ENCODE data around the gene MTA2.
"Not testable (repeated sequence)": the region's sequence is repeated elsewhere in the genome, so short reads cannot be mapped to it uniquely, and the experiment has no call there.

Gene MTA2

DNA sequence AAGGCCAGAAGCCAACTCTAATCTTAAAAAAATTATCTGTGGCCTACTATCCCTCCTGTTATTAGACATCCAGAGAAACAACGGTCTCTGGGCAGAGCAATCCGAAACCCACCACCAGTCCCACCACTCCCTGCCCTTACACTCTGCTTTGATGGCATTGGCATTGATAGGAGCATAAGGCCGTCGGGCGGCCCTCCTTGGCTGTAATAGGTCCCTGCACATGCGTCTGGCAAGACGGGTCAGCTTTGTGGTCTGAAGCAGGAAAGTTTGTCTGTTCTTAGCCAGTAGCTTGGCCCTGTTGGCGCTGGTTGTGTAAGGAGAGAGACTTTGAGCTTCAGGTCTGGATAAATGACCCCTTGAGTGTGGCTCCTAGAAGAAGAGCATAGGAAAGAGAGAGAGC lies 6.5 kb downstream of the MTA2 start:
- no peak for DNase-seq (ENCODE audit: extremely low spot score, insufficient read length, low read depth)
- FAIRE-seq, result no peak

DNA sequence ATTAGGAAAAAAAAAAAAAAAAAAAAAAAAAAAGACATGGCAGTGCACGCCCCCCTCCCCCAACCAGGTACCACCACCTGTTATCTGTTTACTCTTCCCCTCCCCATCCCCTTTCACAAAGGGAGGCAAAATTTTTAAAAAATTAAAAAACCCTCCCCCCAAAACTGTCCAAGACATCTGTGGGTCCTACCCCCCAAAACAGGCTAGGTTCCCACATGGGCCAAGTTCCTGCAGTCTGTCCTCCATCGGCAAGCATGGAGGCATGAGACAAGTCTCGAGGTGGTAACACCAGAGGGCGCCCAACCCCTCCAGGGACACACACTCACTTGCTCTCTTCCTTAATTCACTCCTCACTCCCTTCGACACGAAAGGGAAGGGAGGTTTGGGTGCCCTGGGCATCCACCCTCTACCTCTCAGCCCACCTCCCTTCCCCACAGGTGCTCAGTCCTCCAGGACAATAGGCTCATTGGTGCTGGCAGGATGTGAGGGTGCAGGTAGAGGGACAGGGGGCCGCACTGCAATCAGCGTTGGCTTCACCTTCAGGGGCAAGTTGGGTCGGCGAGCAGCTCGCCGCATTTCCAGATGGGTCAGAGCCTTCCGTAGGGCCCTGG lies 8.1 kb downstream of the MTA2 start:
- DNase-seq (ENCODE audit: extremely low spot score, insufficient read length, low read depth) (no peak), FAIRE-seq (peak; percentile 81)

DNA sequence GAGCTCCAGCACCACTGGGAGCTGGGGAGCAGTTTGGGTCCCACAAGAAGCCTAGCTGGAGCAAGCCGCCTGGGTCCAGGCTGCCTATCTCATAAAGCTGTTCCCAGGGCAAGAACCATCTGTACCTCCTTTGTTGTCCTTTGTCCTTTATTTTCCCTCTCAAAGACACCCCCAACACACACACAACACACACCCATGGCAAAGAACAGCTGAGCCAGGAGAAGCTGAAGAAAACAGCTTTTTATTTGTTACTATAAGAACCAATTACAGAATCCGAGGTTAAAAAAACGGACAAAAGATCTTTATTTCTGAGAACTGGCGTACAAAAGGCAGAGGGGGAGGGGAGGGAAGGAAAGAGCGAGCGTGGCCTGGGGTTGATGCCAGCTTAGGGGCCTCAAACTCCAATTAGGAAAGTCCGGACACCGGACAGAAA lies 8.7 kb downstream of the MTA2 start:
- FAIRE-seq, result no peak
- DNase-seq (ENCODE audit: extremely low spot score, insufficient read length, low read depth), result no peak

DNA sequence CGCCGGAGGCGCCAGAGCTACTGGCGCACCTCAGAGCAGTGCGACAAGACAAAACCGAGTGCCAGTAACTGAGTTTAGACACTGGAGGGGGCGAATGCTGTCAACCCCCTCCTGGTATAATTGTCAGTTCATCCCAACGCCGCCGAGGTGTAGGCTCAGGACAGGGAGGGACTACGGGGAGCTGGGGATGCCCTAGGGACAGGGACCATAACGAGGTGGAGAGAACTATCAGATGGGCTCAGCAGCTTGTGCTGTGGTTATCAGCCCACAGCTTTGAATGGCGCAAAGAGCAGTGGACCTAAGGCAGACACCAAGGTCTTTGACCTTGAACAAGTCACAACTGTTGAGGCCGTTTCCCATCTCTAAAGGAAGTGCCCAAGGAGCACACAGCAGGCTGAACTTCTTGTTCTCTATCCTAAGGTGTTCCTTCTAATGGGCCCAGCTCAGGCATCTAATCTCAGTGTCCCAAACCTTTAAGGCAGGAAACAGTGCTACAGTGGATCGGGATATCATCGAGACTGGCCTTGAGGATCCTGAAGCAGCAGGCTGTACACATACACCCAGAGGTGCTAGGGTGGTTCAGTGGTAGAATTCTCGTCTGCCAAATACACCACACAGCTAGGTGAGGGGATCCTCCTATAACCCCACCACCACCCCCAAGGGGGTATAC lies 9.4 kb downstream of the MTA2 start:
- DNase-seq (ENCODE audit: extremely low spot score, insufficient read length, low read depth) (no peak), FAIRE-seq (no peak)

DNA sequence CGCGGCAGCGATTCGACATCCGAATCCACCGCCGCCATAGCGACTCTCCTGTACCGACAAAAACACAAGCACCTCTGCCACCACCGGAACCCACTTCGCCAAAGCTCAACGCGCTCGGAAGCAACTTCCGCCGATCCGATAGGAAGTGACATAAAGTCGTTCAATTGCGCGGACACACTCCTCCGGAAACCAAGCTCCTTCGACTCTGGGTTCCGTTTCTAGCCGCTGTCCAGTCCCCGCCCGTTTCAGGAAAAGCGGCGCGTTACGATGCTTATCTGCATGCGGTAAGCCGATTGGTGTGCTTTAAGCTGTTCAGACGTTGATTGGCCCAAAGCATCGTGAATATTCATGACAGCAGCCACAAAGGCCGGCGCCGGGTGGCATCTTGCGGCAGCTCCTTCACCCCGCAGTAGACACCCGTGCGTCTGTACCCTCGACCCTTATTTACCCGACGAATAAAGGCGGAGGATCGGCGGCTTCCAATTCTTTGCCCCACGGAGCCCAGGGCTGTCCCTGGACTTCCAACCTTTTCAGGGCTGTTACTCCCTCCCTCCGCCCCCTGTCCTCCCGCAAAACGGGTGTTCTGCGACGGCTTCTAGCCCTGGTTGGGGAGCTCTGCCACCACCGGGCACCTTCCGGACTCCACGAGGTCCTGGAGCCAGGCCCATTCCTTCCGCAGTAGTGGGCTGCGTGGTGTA lies 10.1 kb downstream of the MTA2 start, which contains the start of gene TUT1:
Gene TUT1, minus strand, starts transcription at position 76 of the 698 bp plus-strand sequence. Its CDS starts 38 bp downstream, at position 38.
- FAIRE-seq (peak; percentile 99), DNase-seq (ENCODE audit: extremely low spot score, insufficient read length, low read depth) (peak; percentile 86)

DNA sequence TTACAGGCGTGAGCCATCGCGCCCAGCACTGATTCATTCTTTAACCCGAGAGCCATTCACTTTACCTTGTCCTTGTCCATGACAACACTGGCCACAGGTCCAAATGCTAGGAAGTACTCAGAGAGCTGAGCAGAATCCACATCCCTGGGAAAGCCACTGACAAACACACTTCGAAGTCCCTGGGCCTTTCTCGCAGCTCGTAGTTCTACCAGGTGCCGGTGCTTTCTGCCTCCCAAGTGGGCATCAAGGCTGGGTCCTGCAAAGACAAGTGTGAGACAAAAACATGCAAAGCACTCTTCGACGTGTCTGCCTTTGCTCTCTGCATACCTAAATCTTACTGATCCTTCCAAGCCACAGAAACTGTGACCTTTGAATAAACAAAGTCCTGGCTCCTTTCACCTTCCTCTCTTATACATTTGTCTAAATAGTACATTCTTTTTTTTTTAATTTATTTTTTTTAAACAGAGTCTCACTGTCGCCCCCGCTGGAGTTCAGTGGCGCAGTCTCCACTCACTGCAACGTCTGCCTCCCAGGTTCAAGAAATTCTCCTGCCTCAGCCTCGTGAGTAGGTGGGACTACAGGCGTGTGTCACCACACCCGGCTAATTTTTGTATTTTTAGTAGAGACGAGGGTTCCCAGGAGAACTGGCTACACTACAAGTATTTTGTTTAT lies 12.6 kb downstream of the MTA2 start:
- FAIRE-seq, result no peak
- DNase-seq (ENCODE audit: extremely low spot score, insufficient read length, low read depth), result no peak

DNA sequence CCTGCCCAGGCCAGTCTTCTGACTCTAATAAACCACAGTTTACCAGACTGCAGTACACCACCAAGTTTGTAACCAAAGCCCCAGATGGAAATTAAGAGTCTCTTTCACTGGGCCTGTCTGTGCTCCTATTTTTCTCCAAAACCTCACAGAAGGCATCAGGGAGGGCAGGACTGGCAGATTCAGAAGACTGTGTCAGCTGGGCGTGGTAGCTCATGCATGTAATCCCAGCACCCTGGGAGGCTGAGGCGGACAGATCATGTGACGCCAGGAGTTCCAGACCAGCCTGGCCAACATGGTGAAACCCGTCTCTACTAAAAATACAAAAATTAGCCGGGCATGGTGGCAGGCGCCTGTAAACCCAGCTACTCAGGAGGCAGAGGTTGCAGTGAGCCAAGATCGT lies 16.3 kb downstream of the MTA2 start:
- FAIRE-seq; DNase-seq (ENCODE audit: extremely low spot score, insufficient read length, low read depth): not testable (repeated sequence)

DNA sequence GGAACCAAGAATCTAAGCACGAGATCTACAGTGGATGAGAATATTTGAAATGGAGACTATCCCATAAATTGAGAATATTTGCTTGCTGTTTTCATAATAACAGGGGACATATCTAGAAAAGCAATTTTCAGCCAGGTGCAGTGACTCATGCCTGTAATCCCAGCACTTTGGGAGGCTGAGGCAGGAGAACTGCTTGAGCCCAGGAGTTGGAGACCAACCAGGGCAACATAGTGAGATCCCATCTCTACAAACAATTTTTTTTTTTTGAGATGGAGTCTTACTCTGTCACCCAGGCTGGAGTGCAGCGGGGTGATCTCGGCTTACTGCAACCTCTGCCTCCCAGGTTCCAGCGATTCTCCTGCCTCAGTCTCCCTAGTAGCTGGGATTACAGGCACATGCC lies 19.9 kb downstream of the MTA2 start:
- not testable (repeated sequence) for FAIRE-seq; DNase-seq (ENCODE audit: extremely low spot score, insufficient read length, low read depth)

DNA sequence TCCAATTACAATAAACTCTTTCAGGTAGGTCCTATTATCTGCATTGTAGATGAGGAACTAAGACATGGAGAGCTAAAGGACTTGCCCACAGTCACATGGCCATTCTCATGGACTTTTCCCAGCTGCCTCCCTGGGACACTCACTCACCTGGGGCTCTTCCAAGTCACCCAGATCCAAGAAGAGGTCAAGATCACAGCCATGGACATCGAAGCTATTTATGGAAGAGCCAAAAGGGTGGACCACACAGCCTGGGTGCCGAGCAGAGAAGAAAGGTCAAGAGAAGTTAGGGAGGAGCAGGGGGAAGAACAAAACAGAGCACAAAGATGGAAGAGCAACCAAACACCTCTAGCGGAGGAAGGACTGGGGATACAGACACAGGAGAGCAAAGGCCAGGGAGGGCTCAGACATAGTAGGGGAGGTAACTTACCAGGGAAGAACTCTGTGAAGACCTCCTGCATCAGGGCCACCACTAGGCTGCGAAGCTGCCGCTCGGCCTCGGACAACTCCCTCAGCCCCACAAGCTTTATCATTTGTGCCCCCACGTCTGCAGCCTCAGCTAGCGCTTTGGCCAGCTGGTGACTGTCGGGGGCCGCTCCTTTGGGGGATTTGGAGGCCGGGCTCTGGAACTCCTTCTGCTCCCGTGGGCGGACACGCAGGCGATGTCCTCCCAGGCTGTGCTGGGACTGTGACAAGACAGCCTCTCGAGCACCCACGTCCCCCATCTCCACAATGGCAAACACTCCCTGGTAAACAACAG lies 20.5 kb downstream of the MTA2 start:
- no peak for FAIRE-seq
- DNase-seq (ENCODE audit: extremely low spot score, insufficient read length, low read depth), result no peak

DNA sequence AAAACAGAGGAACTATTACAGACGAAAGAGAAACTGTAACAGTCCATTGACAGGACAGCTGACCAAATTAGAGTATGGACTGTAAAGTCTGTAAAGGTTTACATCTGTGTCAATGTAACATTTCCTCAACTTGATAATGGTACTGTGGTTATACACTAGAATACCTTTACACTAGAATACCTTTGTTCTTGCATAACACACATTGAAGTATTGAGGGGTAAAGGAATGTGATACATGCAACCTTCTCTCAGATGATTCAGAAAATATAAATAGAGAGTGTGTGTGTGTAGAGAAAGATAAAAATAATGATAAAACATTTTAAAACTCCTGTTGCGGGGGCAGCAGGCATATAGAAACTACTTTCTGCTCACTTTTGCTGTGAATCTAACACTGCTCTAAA lies 22.4 kb downstream of the MTA2 start:
- FAIRE-seq, result no peak

DNA sequence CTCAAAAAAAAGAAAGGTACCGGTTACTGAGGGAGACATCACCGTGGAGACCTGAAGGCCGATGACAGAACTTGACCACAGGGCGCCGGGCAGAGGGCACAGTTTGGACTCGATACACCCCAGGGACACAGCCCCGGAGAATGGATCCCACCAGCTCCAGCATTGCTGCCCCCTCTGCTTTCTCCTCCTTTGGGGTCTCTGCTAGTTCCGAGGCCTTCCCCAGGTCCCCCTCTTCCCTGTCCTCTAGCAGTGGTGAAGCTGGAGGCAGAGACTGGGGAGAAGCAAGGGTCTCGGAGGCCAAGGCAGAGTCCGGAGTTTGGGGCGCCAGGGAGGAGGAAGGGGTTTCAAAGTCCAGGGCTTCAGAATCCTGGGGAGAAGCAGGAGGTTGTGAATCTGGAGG lies 23.1 kb downstream of the MTA2 start:
- FAIRE-seq, result no peak
- no peak for DNase-seq (ENCODE audit: extremely low spot score, insufficient read length, low read depth)

More for the DNA sequence above, 22.4 kb downstream of the MTA2 start:
- no peak for DNase-seq (ENCODE audit: extremely low spot score, insufficient read length, low read depth)

DNA sequence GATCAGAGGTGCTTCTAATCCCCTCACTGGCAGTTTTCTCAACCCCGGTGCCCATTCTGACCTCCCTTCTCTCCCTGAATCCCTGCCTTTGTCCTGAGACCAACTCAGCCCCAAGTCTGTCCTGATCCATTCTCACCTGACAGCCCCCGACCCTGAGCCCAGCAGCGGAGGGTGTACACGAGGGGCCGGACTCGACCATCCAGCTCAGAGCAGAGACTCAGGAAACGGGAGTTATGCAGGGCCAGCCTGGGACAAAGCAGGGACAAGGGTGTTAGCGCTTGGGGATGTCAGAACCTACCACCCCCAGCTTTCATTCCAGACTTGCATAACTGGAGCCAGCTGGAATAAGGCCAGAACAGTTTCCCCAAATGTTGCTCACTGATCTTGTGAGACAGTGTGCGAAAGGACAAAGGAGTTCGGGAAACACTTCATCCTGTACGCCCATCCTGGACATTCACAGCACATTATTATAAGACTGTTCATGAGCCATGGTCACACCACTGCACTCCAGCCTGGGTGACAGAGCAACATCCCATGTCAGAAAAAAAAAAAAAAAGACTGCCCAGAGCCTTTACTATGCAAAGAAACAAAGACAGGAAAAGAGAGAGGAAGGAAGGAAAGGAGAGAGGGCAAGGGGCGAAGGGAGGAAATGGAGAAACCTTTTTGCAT lies 24.5 kb downstream of the MTA2 start:
- DNase-seq (ENCODE audit: extremely low spot score, insufficient read length, low read depth) (no peak), FAIRE-seq (no peak)

DNA sequence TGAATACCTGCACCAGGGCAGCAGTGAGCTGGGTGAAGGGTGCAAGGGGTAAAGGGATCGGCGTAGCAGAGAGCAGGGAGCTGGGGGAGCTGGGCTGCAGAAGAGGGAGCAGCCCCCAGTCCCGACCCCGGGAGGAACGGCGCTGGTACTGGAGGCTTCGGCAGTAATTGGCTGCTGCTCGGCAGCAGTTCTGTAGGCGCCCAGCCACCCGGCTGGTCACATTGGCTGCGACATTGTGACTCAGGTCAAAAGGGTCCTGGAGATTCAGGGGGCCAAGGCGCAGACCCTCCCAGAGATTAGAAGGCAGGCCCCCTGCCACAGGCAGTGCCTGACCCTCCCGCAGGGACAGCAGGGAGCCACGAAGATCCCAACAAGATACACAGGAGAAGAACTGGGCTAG lies 25.8 kb downstream of the MTA2 start:
- no peak for DNase-seq (ENCODE audit: extremely low spot score, insufficient read length, low read depth)
- FAIRE-seq, result no peak

DNA sequence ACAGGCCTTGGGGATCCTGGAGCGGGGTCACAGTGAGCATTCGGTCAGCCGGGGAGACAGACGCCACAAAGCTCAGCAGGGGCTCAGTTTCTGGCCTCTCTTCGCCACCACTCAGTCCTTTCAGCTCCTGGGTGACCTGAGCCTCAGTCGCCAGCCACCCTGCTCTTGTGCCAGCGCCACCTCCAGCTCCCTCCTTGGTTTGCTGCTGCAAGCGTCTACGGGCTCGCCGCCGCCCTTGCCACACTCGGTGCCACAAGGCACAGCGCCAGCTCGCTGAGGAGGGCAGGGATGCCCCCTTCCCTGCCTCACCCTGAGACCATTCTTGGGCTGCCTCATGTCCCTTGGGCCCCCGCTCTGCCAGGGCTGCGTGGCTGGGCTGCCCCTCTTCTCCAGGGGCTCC lies 26.5 kb downstream of the MTA2 start:
- DNase-seq (ENCODE audit: extremely low spot score, insufficient read length, low read depth) (no peak), FAIRE-seq (no peak)

DNA sequence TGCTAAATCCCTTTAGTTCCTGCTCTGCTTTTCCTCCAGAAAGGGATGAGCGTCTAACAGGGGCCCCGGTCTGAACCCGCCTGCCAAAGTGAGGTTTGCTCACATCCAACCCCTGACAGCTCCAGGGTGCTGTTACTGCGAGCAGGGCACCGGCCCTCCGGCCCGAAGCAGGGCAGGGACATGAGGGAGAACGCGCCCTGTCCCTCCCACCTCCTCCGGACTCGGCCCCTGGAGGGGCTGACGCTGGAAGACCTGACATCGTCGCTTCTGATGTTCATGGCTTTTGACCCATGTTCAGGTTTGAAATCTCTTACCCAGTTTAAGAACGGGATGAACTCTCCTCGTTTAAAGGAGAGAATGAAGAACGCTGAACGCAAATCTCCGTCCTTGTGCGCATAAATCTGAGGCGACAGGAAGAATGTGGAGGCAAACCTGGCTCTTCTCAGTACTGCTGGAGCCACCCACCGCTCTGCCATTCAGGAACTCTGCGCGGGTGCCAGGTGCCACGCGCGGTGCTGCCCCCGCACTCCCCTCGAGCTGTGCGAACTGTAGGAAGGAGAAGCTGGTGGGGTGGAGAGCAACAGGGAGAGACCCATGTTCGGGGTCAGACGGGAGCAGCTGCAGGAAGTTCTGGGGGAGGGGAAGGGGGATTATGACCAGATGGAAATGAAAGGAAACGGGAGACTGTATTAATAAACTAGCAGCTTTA lies 27.1 kb downstream of the MTA2 start:
- FAIRE-seq, result no peak
- DNase-seq (ENCODE audit: extremely low spot score, insufficient read length, low read depth), result no peak

DNA sequence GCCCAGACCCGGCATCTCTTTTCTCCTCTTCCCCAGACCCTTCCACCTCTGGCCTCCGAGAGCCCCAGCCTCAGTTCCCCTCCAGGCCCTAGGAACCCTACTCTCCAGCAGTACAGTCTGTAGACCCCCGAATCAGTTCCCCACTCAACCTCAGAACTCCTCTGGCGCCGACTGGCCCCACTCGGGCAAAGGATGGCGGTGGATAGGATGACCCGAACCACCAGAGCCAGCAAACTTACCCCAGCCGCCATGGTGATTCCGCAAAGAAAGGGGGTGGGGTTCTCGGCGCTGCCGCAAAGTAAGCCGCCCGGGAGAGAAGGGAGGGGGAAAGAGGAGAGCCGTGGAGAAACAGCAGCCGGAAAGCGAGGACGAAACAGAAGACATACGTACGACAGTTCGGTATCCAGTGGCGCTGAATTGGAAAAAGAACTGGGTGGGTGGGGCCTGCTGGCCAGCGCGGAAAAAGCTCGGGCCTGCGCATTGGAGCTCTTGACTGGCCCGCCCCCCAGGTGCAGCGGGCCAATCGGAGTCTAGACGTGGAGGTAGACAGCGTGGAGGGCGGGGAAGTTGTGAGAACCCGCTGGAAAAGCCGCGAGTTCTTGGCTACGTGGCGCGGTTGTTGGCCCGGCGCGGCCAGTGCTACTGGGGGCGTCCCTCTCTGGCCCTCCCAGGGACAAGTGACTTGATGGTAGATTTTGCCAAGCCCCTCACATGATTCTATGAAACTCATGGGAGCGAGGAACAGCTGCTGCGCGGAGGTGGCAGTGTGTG lies 27.9 kb downstream of the MTA2 start, which contains the start of gene EEF1G:
Gene EEF1G, minus strand, starts transcription at position 300 of the 771 bp plus-strand sequence. Its CDS starts 49 bp downstream, at position 251.
- peak; percentile 97 for FAIRE-seq
- DNase-seq (ENCODE audit: extremely low spot score, insufficient read length, low read depth), result peak; percentile 98

DNA sequence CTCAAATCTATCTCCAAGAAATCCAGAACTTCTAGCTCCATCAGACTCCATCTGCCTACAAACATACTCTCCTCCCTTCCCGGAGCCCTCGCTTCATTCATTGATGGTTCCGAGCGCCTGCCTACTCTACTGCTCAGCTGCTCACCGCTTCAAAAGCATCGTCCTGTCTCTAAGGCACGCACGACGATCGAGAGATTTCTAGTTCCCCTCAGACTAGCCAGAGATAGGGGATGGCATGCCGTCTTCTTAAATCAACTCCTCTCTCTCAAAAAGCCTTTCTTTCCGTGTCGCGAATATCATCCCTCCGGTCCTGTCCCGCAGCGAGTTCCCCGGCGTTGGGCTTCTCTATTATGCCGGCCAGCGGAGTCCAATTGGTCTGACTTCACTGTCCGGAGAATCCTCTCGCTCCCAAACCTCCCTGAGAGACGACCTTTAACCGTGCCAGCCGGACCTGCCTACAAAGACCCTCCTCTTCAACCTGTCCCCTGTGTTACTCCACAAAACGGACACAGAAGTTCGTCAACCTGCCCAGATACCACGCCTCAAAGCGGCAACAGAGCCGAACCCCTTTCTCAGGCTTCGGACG lies 28.6 kb downstream of the MTA2 start:
- no peak for DNase-seq (ENCODE audit: extremely low spot score, insufficient read length, low read depth)
- no peak for FAIRE-seq

DNA sequence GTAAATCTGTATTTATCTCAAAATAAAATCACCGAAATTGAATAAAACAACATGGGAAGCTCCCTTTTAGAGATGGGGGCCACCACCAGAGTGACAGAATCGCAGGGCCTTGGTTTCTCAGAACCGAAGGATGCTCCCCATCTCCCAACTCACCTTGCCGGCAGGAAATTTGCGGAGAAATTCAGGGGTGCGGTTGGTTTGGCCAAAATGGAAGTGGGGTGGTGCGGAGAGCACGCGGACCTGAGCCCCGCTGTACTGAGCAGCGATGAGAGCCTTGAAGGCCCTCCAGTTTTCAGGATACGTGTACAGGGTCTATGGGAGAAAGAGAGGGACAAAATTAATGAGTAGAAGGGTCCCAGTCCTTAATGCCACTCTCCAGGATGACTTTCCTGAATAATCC lies 29.2 kb downstream of the MTA2 start:
- DNase-seq (ENCODE audit: extremely low spot score, insufficient read length, low read depth), result no peak
- no peak for FAIRE-seq

All from GM18507 (cell line).